GM18858 (cell line): ENCODE results near the gene SULT1A4.
A peak's percentile ranks its signal among the peaks of the same experiment; 100 is the strongest.
"Not testable (repeated sequence)": the region's sequence is repeated elsewhere in the genome, so short reads cannot be mapped to it uniquely, and the experiment has no call there.

Source experiments
- ATAC-seq: cut with Tn5 transposase; IDR thresholded peaks from one replicate; pipeline ENCODE4 v1.9.1; 2021; ENCODE audit not compliant: unreplicated experiment

The SULT1A4 gene

GRCh38 chr16:29459706-29460646 lies at the start of gene SULT1A4:
Gene SULT1A4, plus strand, starts transcription at chr16:29459913. Its CDS starts 1,473 bp downstream, at chr16:29461386.
- ATAC-seq, result not testable (repeated sequence)

DNA sequence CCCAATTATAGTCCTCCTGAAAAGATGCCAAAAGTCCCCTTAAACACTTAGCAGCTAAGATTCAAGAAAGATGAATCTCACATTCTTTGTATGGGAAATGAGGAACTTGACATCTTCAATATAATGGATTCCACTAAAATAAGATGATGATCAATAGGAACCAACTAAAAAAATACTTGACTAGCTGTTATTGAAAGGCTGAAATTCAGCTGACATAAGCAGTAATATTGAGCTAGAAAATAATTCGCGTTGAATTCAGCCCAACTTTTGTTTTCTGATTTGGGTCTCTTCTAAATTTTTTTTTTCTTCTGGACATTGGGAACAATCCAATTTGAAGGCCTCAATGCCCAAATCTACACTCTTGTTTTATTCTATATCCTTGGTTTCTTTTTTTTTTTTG lies 36.1 kb upstream of the SULT1A4 start:
- not testable (repeated sequence) for ATAC-seq

GRCh38 chr16:29425390-29425789 lies 34.3 kb upstream of the SULT1A4 start:
- ATAC-seq, result not testable (repeated sequence)

GRCh38 chr16:29453754-29454153 lies 6.0 kb upstream of the SULT1A4 start:
- ATAC-seq, result not testable (repeated sequence)

- peak; percentile 85 for ATAC-seq
Measured at GRCh38 chr16:29454269-29454668, 5.4 kb upstream of the SULT1A4 start, which contains the start of the genes BOLA2 and SLX1B. Gene BOLA2, minus strand, starts transcription at chr16:29454351. Its CDS starts 98 bp downstream, at chr16:29454253. Gene SLX1B, plus strand, starts transcription at chr16:29454533.

- ATAC-seq, result peak; percentile 30
Measured at GRCh38 chr16:29454828-29455227, 4.9 kb upstream of the SULT1A4 start.

DNA sequence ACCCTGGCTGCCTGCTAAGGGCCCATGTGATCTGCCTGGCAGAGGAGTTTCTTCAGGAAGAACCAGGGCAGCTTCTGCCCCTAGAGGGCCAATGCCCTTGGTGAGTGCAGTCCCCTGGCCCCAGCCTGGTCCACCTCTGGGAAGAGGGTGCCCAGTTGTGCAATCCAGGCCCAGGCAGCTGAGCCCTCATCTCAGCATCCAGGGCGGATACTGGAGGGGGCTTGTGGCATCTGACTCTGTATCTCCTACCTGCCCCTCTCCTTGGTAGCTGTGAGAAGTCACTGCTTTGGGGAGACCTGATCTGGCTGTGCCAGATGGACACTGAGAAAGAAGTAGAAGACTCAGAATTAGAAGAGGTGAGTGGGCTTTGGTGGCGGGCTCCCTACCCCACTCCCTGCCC lies 2.1 kb upstream of the SULT1A4 start:
- not testable (repeated sequence) for ATAC-seq

GRCh38 chr16:29460647-29461030 lies 926 bp downstream of the SULT1A4 start:
- ATAC-seq, result not testable (repeated sequence)

- not testable (repeated sequence) for ATAC-seq
Measured at GRCh38 chr16:29465985-29466824, 6.5 kb downstream of the SULT1A4 start.

GRCh38 chr16:29466904-29467303 lies 7.2 kb downstream of the SULT1A4 start:
- not testable (repeated sequence) for ATAC-seq

GRCh38 chr16:29467654-29468366 lies 8.1 kb downstream of the SULT1A4 start:
- not testable (repeated sequence) for ATAC-seq

GRCh38 chr16:29469660-29470059 lies 9.9 kb downstream of the SULT1A4 start:
- ATAC-seq, result not testable (repeated sequence)

- not testable (repeated sequence) for ATAC-seq
Measured at GRCh38 chr16:29472065-29472464, 12.4 kb downstream of the SULT1A4 start.

DNA sequence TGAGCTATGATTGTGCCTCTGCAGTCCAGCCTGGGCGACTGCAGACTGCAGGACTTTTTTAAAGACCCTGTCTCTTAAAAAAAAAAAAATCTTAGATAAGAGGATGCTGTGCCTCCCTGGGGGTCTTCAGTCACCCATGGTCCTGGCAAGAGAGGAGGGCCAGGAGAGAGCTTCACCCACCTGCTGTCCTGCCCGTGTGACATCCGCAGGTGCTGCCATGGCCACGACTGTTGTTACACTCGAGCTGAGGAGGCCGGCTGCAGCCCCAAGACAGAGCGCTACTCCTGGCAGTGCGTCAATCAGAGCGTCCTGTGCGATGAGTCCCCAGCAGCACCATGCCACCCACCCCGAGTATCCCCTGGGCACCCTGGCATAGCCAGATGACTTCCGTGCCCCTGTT lies 22.6 kb downstream of the SULT1A4 start:
- not testable (repeated sequence) for ATAC-seq

DNA sequence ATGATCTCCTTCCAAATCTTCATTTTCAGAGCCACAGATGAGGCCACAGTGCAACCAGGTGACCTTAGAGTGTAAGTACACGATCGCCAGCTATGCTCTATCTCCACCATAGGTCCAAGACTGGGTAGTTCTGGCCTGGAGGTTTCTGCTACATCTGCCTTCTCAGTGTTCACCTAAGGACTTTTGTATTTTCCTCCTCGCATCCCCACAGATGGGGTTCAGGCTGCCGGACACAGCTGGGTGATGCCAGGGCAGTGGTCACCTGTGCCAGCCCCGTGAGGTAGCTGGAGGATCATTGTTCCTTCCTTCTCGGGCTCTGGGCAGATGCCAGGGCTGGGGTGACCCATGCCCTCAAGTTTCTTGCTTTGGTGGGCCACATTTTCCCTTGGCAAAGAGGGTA lies 46.6 kb downstream of the SULT1A4 start, which contains the start of gene NPIPB12:
TSS of gene NPIPB12 (minus strand) at position 101 of the 400 bp plus-strand sequence.
- ATAC-seq, result not testable (repeated sequence)
